ENCODE results near the gene TIGD1. TPM values are rescaled to one million over a fixed set of nuclear protein-coding genes. Genes with fewer than 3 reads are reported as not detected.

The TIGD1 gene
- total and polyA plus RNA-seq, 2 of the 13 experiments (the other 11 are each of a cell fraction or from before 2014, with no cell fraction given) = 3.5 to 9.5 TPM

GRCh38 chr2:232574674-232575403 is 24.5 kb upstream of the TIGD1 start (continued):
- TF ChIP-seq CSRNP1 (CRISPR knock-in tag; IDR thresholded peaks at IDR 0.05) (0 out of 2 replicates have a peak, but pooled peaks have one; percentile 56), POLR2G (IDR thresholded peaks at IDR 0.05; ENCODE audit: low read depth, low read length) (0 out of 2 replicates have a peak, but pooled peaks have one; percentile 28), POGZ (CRISPR knock-in tag; IDR thresholded peaks at IDR 0.05) (peak; percentile 53; the same call in 1 of the 2 replicates), ATF2 (CRISPR knock-in tag; IDR thresholded peaks at IDR 0.05) (peak; percentile 11; the same call in 1 of the 2 replicates), REPIN1 (CRISPR knock-in tag; IDR thresholded peaks at IDR 0.05; ENCODE audit: borderline replicate concordance, low read depth) (peak; percentile 91), TOPORS (CRISPR knock-in tag; IDR thresholded peaks at IDR 0.05) (0 out of 2 replicates have a peak, but pooled peaks have one; percentile 43), ZNF337 (CRISPR knock-in tag; IDR thresholded peaks at IDR 0.05; ENCODE audit: borderline replicate concordance, low read depth) (0 out of 2 replicates have a peak, but pooled peaks have one; percentile 36), SIX1 (CRISPR knock-in tag; IDR thresholded peaks at IDR 0.05; ENCODE audit: borderline replicate concordance) (peak; percentile 51; the same call in 1 of the 2 replicates), CEBPB (IDR thresholded peaks at IDR 0.05; ENCODE audit: borderline replicate concordance, low read depth, low read length) (peak; percentile 15; the same call in 1 of the 2 replicates), CCAR2 (optimal IDR thresholded peaks at IDR 0.05; ENCODE audit: low read depth, low read length) (no peak), TARDBP (CRISPR knock-in tag; IDR thresholded peaks at IDR 0.05) (peak; percentile 67), ZNF292 (CRISPR knock-in tag; IDR thresholded peaks at IDR 0.05; ENCODE audit: borderline replicate concordance, low read depth) (peak; percentile 33; the same call in 1 of the 2 replicates), ZMAT3 (CRISPR knock-in tag; conservative IDR thresholded peaks at IDR 0.05) (peak; percentile 73; the same call in 1 of the 2 replicates), DRAP1 (CRISPR knock-in tag; IDR thresholded peaks at IDR 0.05) (peak; percentile 36; the same call in 1 of the 2 replicates), RELA (CRISPR knock-in tag; IDR thresholded peaks at IDR 0.05) (0 out of 2 replicates have a peak, but pooled peaks have one; percentile 27), ZEB1 (IDR thresholded peaks at IDR 0.05; ENCODE audit: insufficient replicate concordance, low read depth) (peak; percentile 37), ZMYM4 (CRISPR knock-in tag; IDR thresholded peaks at IDR 0.05) (0 out of 2 replicates have a peak, but pooled peaks have one; percentile 43), BCL6 (CRISPR knock-in tag; IDR thresholded peaks at IDR 0.05) (peak; percentile 71), MED1 (CRISPR knock-in tag; IDR thresholded peaks at IDR 0.05) (0 out of 2 replicates have a peak, but pooled peaks have one; percentile 46), ZNF24 (IDR thresholded peaks at IDR 0.05) (0 out of 2 replicates have a peak, but pooled peaks have one; percentile 7), MEF2D (CRISPR knock-in tag; IDR thresholded peaks at IDR 0.05) (peak; percentile 42; the same call in 1 of the 2 replicates), HNF4G (IDR thresholded peaks at IDR 0.05; ENCODE audit: borderline replicate concordance, low read depth, low read length) (peak; percentile 49; the same call in 1 of the 2 replicates), HNF4G (CRISPR knock-in tag; IDR thresholded peaks at IDR 0.05; ENCODE audit: borderline replicate concordance, low read depth) (no peak; the same call in 1 of the 2 replicates), NFRKB (IDR thresholded peaks at IDR 0.05) (no peak), ZNF530 (CRISPR knock-in tag; IDR thresholded peaks at IDR 0.05; ENCODE audit: low read depth) (no peak), GLMP (CRISPR knock-in tag; IDR thresholded peaks at IDR 0.05; ENCODE audit: borderline replicate concordance) (no peak)
